A549 (cell line): ENCODE data around the gene CISD3. TPM values are rescaled to one million over a fixed set of nuclear protein-coding genes. Genes with fewer than 3 reads are reported as not detected.

Experiments used
- ATAC-seq, 2 experiments: fragments of 200-7000 bp in 1 of 2; fragments of >200 bp in 1 of 2; cut with Nextera tagmentation in 1 of 2; cut with Tn5 transposase in 1 of 2; 3 replicates each; pipeline versions ENCODE4 v1.8.0 to v1.9.1; 2018 to 2020; ENCODE audit warnings: mild to moderate bottlenecking in 1 of 2, moderate library complexity in 1 of 2
- CTCF ChIA-PET: fragments of 300-600 bp; sonication (Branson Sonifier 250); formaldehyde crosslinking; extraction: SDS; loops from one replicate; lab custom pipeline; 2021; ENCODE audit warnings: antibody characterized with exemption, inconsistent platforms; lab: Yijun Ruan, JAX
- POLR2A ChIA-PET: fragments of 350-600 bp; formaldehyde crosslinking; extraction: SDS; loops from one replicate; lab custom pipeline; 2021; ENCODE audit warnings: antibody characterized with exemption, inconsistent platforms; lab: Yijun Ruan, JAX
- DNase-seq, 2 experiments: peaks; one replicate each; pipeline versions ENCODE4 v3.0.0 to v3.0.0-alpha.2; 2011 to 2016; ENCODE audit warnings: low read depth in 1 of 2, low spot score in 1 of 2
- FAIRE-seq: peaks from 2 replicates; lab custom pipeline; 2011; peaks lifted over from hg19 to GRCh38; lab: Jason Lieb, UNC
- H3K27ac ChIP-seq, 2 experiments: fragments of >200 bp; sonication (Bioruptor Twin); formaldehyde crosslinking; 3 replicates each; pipeline ENCODE4 v1.5.1; 2016 to 2017
- H3K4me1 ChIP-seq: fragments of >200 bp; sonication (Bioruptor Twin); formaldehyde crosslinking; 3 replicates; pipeline ENCODE4 v1.6.1; 2016
- H3K4me2 ChIP-seq: fragments of >200 bp; sonication (Bioruptor Twin); formaldehyde crosslinking; 3 replicates; pipeline ENCODE4 v1.6.1; 2016
- H3K4me3 ChIP-seq: fragments of >200 bp; sonication (Bioruptor Twin); formaldehyde crosslinking; 3 replicates; pipeline ENCODE4 v1.5.1; 2016
- H3K9me3 ChIP-seq: fragments of >200 bp; sonication (Bioruptor Twin); formaldehyde crosslinking; 3 replicates; pipeline ENCODE4 v1.6.1; 2016
- ATOH8 ChIP-seq: fragments of 250-450 bp; sonication (Bioruptor Pico); IDR thresholded peaks from 2 replicates; pipeline ENCODE4 v1.5.0; 2020; ENCODE audit warnings: low read depth, mild to moderate bottlenecking, moderate library complexity
- BCL3 ChIP-seq: fragments of >200 bp; sonication (Bioruptor Twin); formaldehyde crosslinking; IDR thresholded peaks from 3 replicates; pipeline ENCODE4 v1.6.1; 2016
- CBX8 ChIP-seq: fragments of 200-600 bp; sonication (generic); IDR thresholded peaks from 2 replicates; pipeline ENCODE4 v1.6.1; 2016
- FOXS1 ChIP-seq: fragments of 250-450 bp; sonication (Bioruptor Pico); IDR thresholded peaks from 2 replicates; pipeline ENCODE4 v1.5.0; 2020; ENCODE audit warnings: mild to moderate bottlenecking, moderate library complexity
- GATA3 ChIP-seq: IDR thresholded peaks from 2 replicates; pipeline ENCODE4 v1.6.1; 2012; ENCODE audit warnings: borderline replicate concordance
- HDAC2 ChIP-seq: fragments of 200-600 bp; sonication (generic); IDR thresholded peaks from 2 replicates; pipeline ENCODE4 v1.6.1; 2016
- HOXA7 ChIP-seq: fragments of 250-450 bp; sonication (Bioruptor Pico); IDR thresholded peaks from 2 replicates; pipeline ENCODE4 v1.5.0; 2020; ENCODE audit warnings: mild to moderate bottlenecking, moderate library complexity
- JUN ChIP-seq, 2 experiments: fragments of >200 bp; sonication (Bioruptor Twin); formaldehyde crosslinking; IDR thresholded peaks; 2 replicates in 1 of 2; 3 replicates in 1 of 2; pipeline ENCODE4 v1.6.1; 2016 to 2017
- KDM1A ChIP-seq: fragments of 200-600 bp; sonication (generic); IDR thresholded peaks from 2 replicates; pipeline ENCODE4 v1.6.1; 2016; ENCODE audit warnings: low read depth, mild to moderate bottlenecking
- MAFK ChIP-seq: fragments of 450-650 bp; IDR thresholded peaks from 2 replicates; pipeline ENCODE4 v1.6.1; 2014; ENCODE audit not compliant: partially characterized antibody
- MYC ChIP-seq: IDR thresholded peaks from 2 replicates; pipeline ENCODE4 v1.6.1; 2012; ENCODE audit warnings: mild to moderate bottlenecking, inconsistent platforms, low read length, improper control_type of control experiment, borderline replicate concordance
- NR3C1 ChIP-seq: fragments of >200 bp; sonication (Bioruptor Twin); formaldehyde crosslinking; IDR thresholded peaks from 3 replicates; pipeline ENCODE4 v1.6.1; 2017
- POLR2A ChIP-seq: IDR thresholded peaks from 2 replicates; pipeline ENCODE4 v1.6.1; 2012; ENCODE audit warnings: mild to moderate bottlenecking, low read length
- RCOR1 ChIP-seq: fragments of 150-350 bp; IDR thresholded peaks from 2 replicates; pipeline ENCODE4 v1.6.1; 2014; ENCODE audit warnings: antibody characterized with exemption, low read length, low read depth
- RFX5 ChIP-seq: fragments of 450-650 bp; IDR thresholded peaks from 2 replicates; pipeline ENCODE4 v1.7.1; 2014; ENCODE audit warnings: antibody characterized with exemption, mild to moderate bottlenecking, moderate library complexity
- RNF2 ChIP-seq: fragments of 200-600 bp; sonication (generic); IDR thresholded peaks from 2 replicates; pipeline ENCODE4 v1.6.1; 2016; ENCODE audit warnings: low read depth, mild to moderate bottlenecking, antibody characterized with exemption, moderate library complexity, borderline replicate concordance
- TFCP2L1 ChIP-seq: fragments of 250-450 bp; sonication (Bioruptor Pico); IDR thresholded peaks from 2 replicates; pipeline ENCODE4 v1.5.0; 2021; ENCODE audit warnings: mild to moderate bottlenecking
- USF2 ChIP-seq: fragments of 450-650 bp; IDR thresholded peaks from 2 replicates; pipeline ENCODE4 v1.6.1; 2014; ENCODE audit warnings: antibody characterized with exemption
- ZC3H11A ChIP-seq: fragments of 450-650 bp; IDR thresholded peaks from 2 replicates; pipeline ENCODE4 v1.6.1; 2014; ENCODE audit warnings: antibody characterized with exemption, mild to moderate bottlenecking
- WGBS: methylation state at CpG from one replicate; pipeline ENCODE4 v1.1.6; 2017; ENCODE audit errors: missing lambda C conversion rate; 5-methylcytosine and 5-hydroxymethylcytosine counted together
- polyA plus RNA-seq, 4 experiments: library from polyadenylated mRNA; depleted of rRNA in 3 of 4; stranded (reverse); fragments of >200 nt; fragmentation: RNase III in 1 of 4; extraction: RNeasy Plus Mini Kit Qiagen cat#74134 plus additional on column Dnase treatment in 1 of 4; gene quantifications; 2 replicates in 3 of 4; 3 replicates in 1 of 4; pipeline ENCODE4 v1.2.3, GENCODE V29; 2011 to 2017

The CISD3 gene
- polyA plus RNA-seq, 2 of the 4 experiments (the other 2 are of a cell fraction) = 24.5 to 33.0 TPM

GRCh38 chr17:38740044-38740443, 9.9 kb downstream of the CISD3 start:
- peaks cover 25% of the 10 kb centered on the region for H3K4me1 ChIP-seq
- ChIA-PET POLR2A (interaction anchor here (0.5 kb wide), 1 partner anchor 288 kb away, joined by 5 read pairs; no protein-coding TSS in a partner anchor), CTCF (interaction anchor here (1.1 to 1.7 kb wide), 2 partner anchors 8 to 64 kb away, joined by 3 to 6 read pairs; no protein-coding TSS in a partner anchor)
- no peak overlapping the region for H3K27ac ChIP-seq
- FAIRE-seq = no peak
- WGBS = 94% methylated on average over 13 of the region's 19 CpGs
- H3K9me3 ChIP-seq = no peaks in the 10 kb centered on the region
- no peak overlapping the region for H3K4me3 ChIP-seq
- TF ChIP-seq RFX5 = no peak
- TF ChIP-seq RCOR1 = no peak
- no peak for TF ChIP-seq ZC3H11A
- TF ChIP-seq GATA3 = no peak
- TF ChIP-seq RNF2 = no peak
- TF ChIP-seq POLR2A = no peak
- no peak for TF ChIP-seq BCL3
- no peak for TF ChIP-seq USF2
- no peak for TF ChIP-seq MYC
- TF ChIP-seq MAFK = no peak
- no peak for TF ChIP-seq HOXA7 (CRISPR knock-in tag)
- TF ChIP-seq, all 56 proteins: peak for 0
- ATAC-seq = no peak
- no peak overlapping the region for H3K4me2 ChIP-seq
- DNase-seq = no peak

- Histone ChIP-seq H3K4me1 (peaks cover 24% of the 10 kb centered on the region), H3K4me3 (no peak overlapping the region), H3K27ac (0 out of 6 replicates have a peak overlapping the region, but pooled peaks of 1 of the 2 experiments have one; percentile 2), H3K4me2 (no peak overlapping the region), H3K9me3 (no peaks in the 10 kb centered on the region)
- DNase-seq = no peak
- no peak for FAIRE-seq
- ChIA-PET CTCF (interaction anchor here (0.5 to 1.7 kb wide), 3 partner anchors 9 to 64 kb away, joined by 3 to 6 read pairs (median 3); no protein-coding TSS in a partner anchor), POLR2A (no interaction called here)
- ATAC-seq = no peak
- TF ChIP-seq ATOH8 (CRISPR knock-in tag) = no peak
- WGBS = 89% methylated on average over 4 of the region's 4 CpGs
Observed at GRCh38 chr17:38740806-38741205, 10.7 kb downstream of the CISD3 start.

- Histone ChIP-seq H3K27ac (no peak overlapping the region), H3K4me3 (no peak overlapping the region), H3K9me3 (no peaks in the 10 kb centered on the region), H3K4me1 (peaks cover 31% of the 10 kb centered on the region), H3K4me2 (no peak overlapping the region)
- no peak for ATAC-seq
- CTCF ChIA-PET = interaction anchor here (0.5 to 1.2 kb wide), 3 partner anchors 8 to 54 kb away, joined by 3 to 4 read pairs (median 3); no protein-coding TSS in a partner anchor
- WGBS = 89% methylated on average over 5 of the region's 5 CpGs
- FAIRE-seq = no peak
- TF ChIP-seq TFCP2L1 (CRISPR knock-in tag) (no peak), ATOH8 (CRISPR knock-in tag) (no peak), RNF2 (no peak), FOXS1 (CRISPR knock-in tag) (no peak), CBX8 (no peak), HOXA7 (CRISPR knock-in tag) (no peak), JUN (IDR thresholded peaks at IDR 0.05) (no peak), NR3C1 (no peak), HDAC2 (no peak), ZC3H11A (no peak), KDM1A (no peak)
- POLR2A ChIA-PET = interaction anchor here (0.6 kb wide), 1 partner anchor 11 kb away, joined by 3 read pairs; no protein-coding TSS in a partner anchor
- no peak for DNase-seq
Observed at GRCh38 chr17:38741461-38741860, 11.3 kb downstream of the CISD3 start.
